H1 (cell line): ENCODE data around the gene DUSP3. TPM values are rescaled to one million over a fixed set of nuclear protein-coding genes. Genes with fewer than 3 reads are reported as not detected.

Source experiments
- CHD1 ChIP-seq: IDR thresholded peaks from 2 replicates; pipeline ENCODE4 v1.6.1; 2012; ENCODE audit warnings: low read depth, low read length, improper control_type of control experiment
- KDM4A ChIP-seq: IDR thresholded peaks from one replicate; pipeline ENCODE4 v1.7.1; 2012; ENCODE audit warnings: low read depth, mild to moderate bottlenecking, moderate library complexity, low read length, inconsistent platforms; ENCODE audit not compliant: severe bottlenecking
- RAD21 ChIP-seq, 2 experiments: IDR thresholded peaks in 1 of 2; conservative IDR thresholded peaks in 1 of 2; 2 replicates each; pipeline ENCODE4 v1.6.1; 2011; ENCODE audit warnings: low read depth in 2 of 2, low read length in 2 of 2, improper control_type of control experiment in 1 of 2, inconsistent platforms in 1 of 2, mild to moderate bottlenecking in 1 of 2, moderate library complexity in 1 of 2
- SRF ChIP-seq: IDR thresholded peaks from 2 replicates; pipeline ENCODE4 v1.6.1; 2011; ENCODE audit warnings: mild to moderate bottlenecking, low read depth, low read length, moderate library complexity
- TAF1 ChIP-seq: IDR thresholded peaks from 2 replicates; pipeline ENCODE4 v1.6.1; 2011; ENCODE audit warnings: mild to moderate bottlenecking, low read depth, low read length
- YY1 ChIP-seq: IDR thresholded peaks from 2 replicates; pipeline ENCODE4 v1.6.1; 2011; ENCODE audit warnings: low read depth, mild to moderate bottlenecking, low read length
- polyA plus RNA-seq, 7 experiments: library from polyadenylated mRNA; depleted of rRNA in 3 of 7; stranded (reverse) in 5 of 7; unstranded in 2 of 7; fragments of >200 nt in 5 of 7; fragments of 200-250 nt in 2 of 7; gene quantifications; 1 replicate in 5 of 7; 2 replicates in 1 of 7; 4 replicates in 1 of 7; pipeline versions ENCODE4 v1.2.1 to v1.2.3, GENCODE V29; 2011 to 2013; ENCODE audit warnings: missing spikeins in 2 of 7, mixed read lengths in 2 of 7
- total RNA-seq: library from RNA; stranded (reverse); fragmentation: NEBNext Ultra II Directional; extraction: Animal tissue kit (Norgen Biotek cat#: 25700); gene quantifications from 2 replicates; pipeline ENCODE4 v1.2.1, GENCODE V29; 2021

DUSP3 gene
- total and polyA plus RNA-seq, 2 of the 8 experiments (the other 6 are each of a cell fraction or from before 2014, with no cell fraction given) = 15.1 to 21.2 TPM

DNA sequence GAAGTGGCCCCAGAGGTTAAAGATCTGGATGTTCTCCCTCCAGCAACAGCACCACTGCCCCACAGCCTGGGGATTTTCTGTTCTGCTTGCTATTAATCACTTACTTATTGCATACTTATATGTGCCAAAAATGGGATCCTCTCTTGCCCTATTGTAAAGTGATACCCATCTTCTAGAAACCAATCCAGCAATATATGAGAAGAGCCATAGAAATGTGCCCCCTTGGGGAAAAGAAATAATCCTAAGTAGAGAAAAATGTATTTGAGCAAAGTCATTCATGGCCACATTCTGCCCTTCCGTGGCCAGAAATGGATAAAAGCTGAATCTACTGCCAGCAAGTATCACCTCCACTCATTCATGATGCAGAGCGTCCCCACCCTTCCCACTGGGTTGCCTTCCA lies 41.1 kb downstream of the DUSP3 start (continued):
- TF ChIP-seq KDM4A = no peak
- no peak for TF ChIP-seq RAD21 (IDR thresholded peaks at IDR 0.05 in 1 of 2, conservative IDR thresholded peaks at IDR 0.05 in 1 of 2; ENCODE audit: low read depth in 2 of 2, low read length in 2 of 2)
- TF ChIP-seq TAF1 = no peak
- TF ChIP-seq SRF = no peak
- TF ChIP-seq YY1 = no peak
- no peak for TF ChIP-seq CHD1
